Endothelial cell of umbilical vein (primary cell): ENCODE results near the gene PNPLA2. TPM values are rescaled to one million over a fixed set of nuclear protein-coding genes. Genes with fewer than 3 reads are reported as not detected.

Experiments
- BruUV-seq: library from RNA; stranded (reverse); fragments of 400-500 nt; replicated peaks from 2 replicates; lab custom pipeline; 2021; lab: Mats Ljungman, UMichigan
- CTCF ChIA-PET: fragments of 300-600, 350-600 bp; sonication (Branson Sonifier 250); formaldehyde crosslinking; loops from one replicate; lab custom pipeline; 2021; ENCODE audit warnings: antibody characterized with exemption, inconsistent platforms; lab: Charles Lee
- POLR2A ChIA-PET: fragments of 300-600, 350-600 bp; sonication (Branson Sonifier 250); formaldehyde crosslinking; loops from one replicate; lab custom pipeline; 2021; ENCODE audit warnings: antibody characterized with exemption, inconsistent platforms; lab: Charles Lee
- DNase-seq: peaks from one replicate; pipeline ENCODE4 v3.0.0-alpha.2; 2011; ENCODE audit warnings: low read depth, low spot score
- FAIRE-seq: peaks from 2 replicates; lab custom pipeline; 2011; peaks lifted over from hg19 to GRCh38; lab: Jason Lieb, UNC
- H2AFZ ChIP-seq: 2 replicates; pipeline ENCODE4 v1.6.0; 2012; ENCODE audit warnings: low read depth, low read length, control low read depth, inconsistent platforms
- H3K27ac ChIP-seq: 2 replicates; pipeline ENCODE4 v1.5.1; 2011; ENCODE audit warnings: low read depth, mild to moderate bottlenecking, control low read depth, low read length, moderate library complexity; ENCODE audit not compliant: insufficient read depth
- H3K27me3 ChIP-seq, 2 experiments: 2 replicates each; pipeline versions ENCODE4 v1.6.0 to v1.6.1; 2011; ENCODE audit warnings: low read length in 2 of 2, mixed read lengths in 1 of 2; ENCODE audit not compliant: control insufficient read depth in 2 of 2, insufficient read depth in 2 of 2
- H3K36me3 ChIP-seq, 2 experiments: 2 replicates in 1 of 2; 3 replicates in 1 of 2; pipeline ENCODE4 v1.5.1; 2011; ENCODE audit warnings: low read length in 2 of 2, mild to moderate bottlenecking in 1 of 2, moderate library complexity in 1 of 2; ENCODE audit not compliant: control insufficient read depth in 2 of 2, insufficient read depth in 2 of 2; ENCODE audit errors: extremely low read depth in 1 of 2
- H3K4me1 ChIP-seq: 3 replicates; pipeline ENCODE4 v1.5.1; 2011; ENCODE audit warnings: mild to moderate bottlenecking, low read length; ENCODE audit not compliant: control insufficient read depth, insufficient read depth; ENCODE audit errors: extremely low read depth
- H3K4me2 ChIP-seq: 2 replicates; pipeline ENCODE4 v1.6.1; 2011; ENCODE audit warnings: low read length, control low read depth, mixed read lengths; ENCODE audit not compliant: insufficient read depth
- H3K4me3 ChIP-seq, 3 experiments: fragments of 200-600 bp in 1 of 3; sonication (generic), shearing (Covaris generic) in 1 of 3; replicated peaks in 1 of 3; 2 replicates each; pipeline ENCODE4 v1.5.1; 2011 to 2016; ENCODE audit warnings: control low read depth in 3 of 3, low read length in 3 of 3, mild to moderate bottlenecking in 2 of 3, inconsistent platforms in 1 of 3, low read depth in 1 of 3, moderate library complexity in 1 of 3; ENCODE audit not compliant: insufficient read depth in 1 of 3
- H3K79me2 ChIP-seq: 2 replicates; pipeline ENCODE4 v1.6.0; 2012; ENCODE audit warnings: low read length, inconsistent platforms; ENCODE audit not compliant: control insufficient read depth, insufficient read depth
- H3K9ac ChIP-seq: replicated peaks from 2 replicates; pipeline ENCODE3; 2011; ENCODE audit warnings: low read length, control low read depth; ENCODE audit not compliant: insufficient read depth; ENCODE audit errors: extremely low read depth
- H3K9me1 ChIP-seq: replicated peaks from 3 replicates; pipeline ENCODE4 v1.6.0; 2011; ENCODE audit warnings: mild to moderate bottlenecking, low read length; ENCODE audit not compliant: control insufficient read depth, insufficient read depth; ENCODE audit errors: extremely low read depth
- H3K9me3 ChIP-seq: replicated peaks from 2 replicates; pipeline ENCODE4 v1.5.1; 2012; ENCODE audit warnings: low read length, inconsistent platforms; ENCODE audit not compliant: control insufficient read depth, insufficient read depth
- H4K20me1 ChIP-seq: replicated peaks from 2 replicates; pipeline ENCODE3; 2011; ENCODE audit warnings: mild to moderate bottlenecking, low read length; ENCODE audit not compliant: control insufficient read depth, insufficient read depth; ENCODE audit errors: extremely low read depth
- EZH2 ChIP-seq: IDR thresholded peaks from 2 replicates; pipeline ENCODE4 v1.6.1; 2012; ENCODE audit warnings: borderline replicate concordance, low read depth, mild to moderate bottlenecking, moderate library complexity, low read length, inconsistent platforms; ENCODE audit not compliant: severe bottlenecking
- FOS ChIP-seq: IDR thresholded peaks from 2 replicates; pipeline ENCODE4 v1.6.1; 2011; ENCODE audit warnings: mild to moderate bottlenecking, low read length, moderate library complexity, borderline replicate concordance; ENCODE audit not compliant: insufficient read depth
- GATA2 ChIP-seq: IDR thresholded peaks from 2 replicates; pipeline ENCODE4 v1.7.0; 2011; ENCODE audit warnings: low read depth, mild to moderate bottlenecking, moderate library complexity, mixed read lengths, low read length; ENCODE audit not compliant: insufficient read length, insufficient read depth
- JUN ChIP-seq: IDR thresholded peaks from 2 replicates; pipeline ENCODE4 v1.6.1; 2011; ENCODE audit warnings: borderline replicate concordance, low read depth; ENCODE audit not compliant: insufficient read length, insufficient read depth
- MAX ChIP-seq: IDR thresholded peaks from 2 replicates; pipeline ENCODE4 v1.6.1; 2011; ENCODE audit not compliant: insufficient read depth, insufficient read length
- MYC ChIP-seq: IDR thresholded peaks from one replicate; pipeline ENCODE4 v1.6.1; 2011; ENCODE audit warnings: mild to moderate bottlenecking, low read depth, low read length
- POLR2A ChIP-seq: IDR thresholded peaks from 2 replicates; pipeline ENCODE4 v1.6.1; 2012; ENCODE audit warnings: low read depth, mild to moderate bottlenecking, control low read depth, low read length
- POLR2AphosphoS5 ChIP-seq: IDR thresholded peaks from 2 replicates; pipeline ENCODE4 v1.6.1; 2012; ENCODE audit warnings: low read depth, mild to moderate bottlenecking, control low read depth, low read length, moderate library complexity; ENCODE audit not compliant: insufficient read depth
- dilution Hi-C: fragments of 300-500 bp; cut with MboI; formaldehyde crosslinking; loops from one replicate; pipeline ENCODE4 v1.15.0; 2019; ENCODE audit warnings: low sequenced_read_pairs; ENCODE audit not compliant: extremely low pct_ligation_motif_present
- intact Hi-C: fragments of 100-400 bp; cut with micrococcal nuclease; formaldehyde crosslinking; loops from one replicate; pipeline ENCODE4 v1.10.0; 2022
- polyA plus RNA-seq, 4 experiments: library from polyadenylated mRNA; depleted of rRNA in 3 of 4; stranded (reverse) in 3 of 4; unstranded in 1 of 4; fragments of >200 nt; gene quantifications; 2 replicates each; pipeline versions ENCODE4 v1.2.1 to v1.2.3, GENCODE V29; 2011 to 2012; ENCODE audit warnings: missing spikeins in 1 of 4
- total RNA-seq: library from RNA; stranded (reverse); gene quantifications from 2 replicates; pipeline ENCODE4 v1.2.3, GENCODE V29; 2021
- TF ChIP-seq, protein P1 (sequence below), 2 donors: IDR thresholded peaks; 1 replicate in 1 of 2; 2 replicates in 1 of 2; pipeline ENCODE4 v1.5.1; 2011; ENCODE audit warnings: low read length in 2 of 2, mild to moderate bottlenecking in 2 of 2, moderate library complexity in 2 of 2, control low read depth in 1 of 2, inconsistent platforms in 1 of 2, low read depth in 1 of 2; ENCODE audit not compliant: insufficient read depth in 1 of 2; ENCODE audit errors: extremely low read depth in 1 of 2

PNPLA2 gene
- total and polyA plus RNA-seq, 2 donors (not counting 3 experiments of a cell fraction or from before 2014, with no cell fraction given), result 73.1 to 75.6 TPM

- Histone ChIP-seq H3K27me3 (no peaks in the 10 kb centered on the region), H3K4me3 (no peak overlapping the region), H3K4me1 (no peaks in the 10 kb centered on the region), H4K20me1 (no peaks in the 10 kb centered on the region), H3K4me2 (no peak overlapping the region), H3K27ac (no peak overlapping the region), H3K79me2 (no peaks in the 10 kb centered on the region), H2AFZ (no peak overlapping the region), H3K9me3 (no peaks in the 10 kb centered on the region), H3K9ac (no peak overlapping the region), H3K9me1 (no peaks in the 10 kb centered on the region), H3K36me3 (peaks cover 0 to 11% of the 10 kb centered on the region in 2 experiments)
- CTCF ChIA-PET, result no interaction called here
- POLR2A ChIA-PET, result no interaction called here
- intact Hi-C loops, result no loop called here
- no peak for FAIRE-seq
- DNase-seq, result no peak
- dilution Hi-C loops, result no loop called here
- TF ChIP-seq POLR2AphosphoS5 (no peak), MAX (no peak), MYC (no peak), POLR2A (no peak), EZH2 (no peak), JUN (no peak), FOS (no peak), GATA2 (no peak)
- TF ChIP-seq, protein P1, sequence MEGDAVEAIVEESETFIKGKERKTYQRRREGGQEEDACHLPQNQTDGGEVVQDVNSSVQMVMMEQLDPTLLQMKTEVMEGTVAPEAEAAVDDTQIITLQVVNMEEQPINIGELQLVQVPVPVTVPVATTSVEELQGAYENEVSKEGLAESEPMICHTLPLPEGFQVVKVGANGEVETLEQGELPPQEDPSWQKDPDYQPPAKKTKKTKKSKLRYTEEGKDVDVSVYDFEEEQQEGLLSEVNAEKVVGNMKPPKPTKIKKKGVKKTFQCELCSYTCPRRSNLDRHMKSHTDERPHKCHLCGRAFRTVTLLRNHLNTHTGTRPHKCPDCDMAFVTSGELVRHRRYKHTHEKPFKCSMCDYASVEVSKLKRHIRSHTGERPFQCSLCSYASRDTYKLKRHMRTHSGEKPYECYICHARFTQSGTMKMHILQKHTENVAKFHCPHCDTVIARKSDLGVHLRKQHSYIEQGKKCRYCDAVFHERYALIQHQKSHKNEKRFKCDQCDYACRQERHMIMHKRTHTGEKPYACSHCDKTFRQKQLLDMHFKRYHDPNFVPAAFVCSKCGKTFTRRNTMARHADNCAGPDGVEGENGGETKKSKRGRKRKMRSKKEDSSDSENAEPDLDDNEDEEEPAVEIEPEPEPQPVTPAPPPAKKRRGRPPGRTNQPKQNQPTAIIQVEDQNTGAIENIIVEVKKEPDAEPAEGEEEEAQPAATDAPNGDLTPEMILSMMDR (IDR thresholded peaks at IDR 0.05; ENCODE audit: extremely low read depth in 1 of 2, insufficient read depth in 1 of 2, low read depth in 1 of 2, low read length in 2 of 2), result no peak
- BruUV-seq, result no TSS peak
Observed at GRCh38 chr11:862696-863022, 43.9 kb downstream of the PNPLA2 start.
